H4 (cell line): ENCODE data around the gene CATSPER2. TPM values are rescaled to one million over a fixed set of nuclear protein-coding genes. Genes with fewer than 3 reads are reported as not detected.
"Not testable (repeated sequence)": the region's sequence is repeated elsewhere in the genome, so short reads cannot be mapped to it uniquely, and the experiment has no call there.

ENCODE experiments used
- DNase-seq: peaks from one replicate; pipeline ENCODE4 v3.0.0-alpha.2; 2015; ENCODE audit warnings: low spot score
- total RNA-seq: library from RNA; depleted of rRNA; stranded (reverse); fragments of >200 nt; shearing (Covaris generic); gene quantifications from 2 replicates; pipeline ENCODE4 v1.2.3, GENCODE V29; 2014; rRNA removed

CATSPER2 gene
- total RNA-seq, 1 experiment from 2014 or later = not detected

DNA sequence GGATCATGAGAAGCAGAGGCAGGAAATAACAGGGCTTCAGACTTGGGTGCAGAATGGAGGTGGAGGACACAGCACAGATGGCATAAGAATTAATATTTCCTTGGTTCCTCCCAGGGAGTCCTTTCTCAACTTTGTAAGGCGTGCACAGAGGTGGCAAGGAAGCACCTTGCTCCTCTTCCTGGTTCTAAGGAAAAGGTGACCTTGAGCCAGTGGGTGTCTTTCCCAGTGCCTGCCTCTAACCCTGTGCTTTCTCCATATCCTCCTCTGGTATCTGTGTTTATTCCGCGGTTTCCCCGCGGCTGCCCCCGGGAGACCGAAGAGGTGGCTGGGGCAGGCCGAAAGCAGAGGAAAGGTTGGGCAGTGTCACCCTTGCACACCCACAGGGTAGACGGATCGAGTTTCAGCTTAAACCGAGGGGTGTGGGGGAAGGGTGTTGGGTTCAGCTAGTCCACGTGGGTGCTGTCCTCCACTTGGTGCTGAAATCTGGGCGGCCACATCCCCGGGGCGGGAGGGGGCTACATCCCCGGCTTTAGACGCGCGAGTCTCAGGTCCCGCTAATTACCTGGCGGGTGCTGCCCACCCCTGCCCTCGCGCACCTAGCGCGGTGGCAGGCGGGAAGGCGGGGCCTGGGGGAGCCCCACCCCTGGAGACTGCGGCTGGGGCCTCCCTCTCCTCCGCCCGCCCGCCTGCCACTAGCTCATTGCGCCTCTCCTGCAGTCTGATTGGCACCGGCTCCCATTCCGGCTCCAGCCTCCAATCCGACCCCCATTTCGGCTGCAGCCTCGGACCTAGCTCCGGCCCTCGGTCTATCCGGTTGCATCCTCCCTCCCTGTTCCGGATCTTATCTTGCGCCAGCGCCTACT, 55.1 kb downstream of the CATSPER2 start, which contains the start of gene CKMT1B:
Gene CKMT1B, plus strand, starts transcription at position 700 of the 863 bp plus-strand sequence. CDS start 192 bp downstream, outside the sequence.
- DNase-seq = not testable (repeated sequence)

DNA sequence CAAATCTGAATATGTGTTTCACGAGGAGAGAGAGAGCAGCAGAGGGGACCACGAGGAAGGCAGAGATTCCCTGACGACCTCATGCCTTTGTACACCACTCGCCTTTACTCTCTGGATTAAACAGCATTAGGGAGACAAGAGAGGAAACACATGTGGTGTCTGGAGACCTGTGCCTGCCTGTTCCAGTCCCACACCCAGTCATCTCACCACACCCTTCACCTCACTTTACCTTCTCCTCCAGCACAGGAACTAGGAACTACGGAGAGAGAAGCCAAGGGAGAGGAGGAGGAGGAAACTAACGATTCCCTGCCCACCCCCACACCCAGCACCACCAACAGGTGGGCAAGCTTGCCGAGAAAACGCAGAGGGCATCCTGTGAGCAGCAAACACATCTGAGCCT, 55.8 kb downstream of the CATSPER2 start:
- not testable (repeated sequence) for DNase-seq

DNA sequence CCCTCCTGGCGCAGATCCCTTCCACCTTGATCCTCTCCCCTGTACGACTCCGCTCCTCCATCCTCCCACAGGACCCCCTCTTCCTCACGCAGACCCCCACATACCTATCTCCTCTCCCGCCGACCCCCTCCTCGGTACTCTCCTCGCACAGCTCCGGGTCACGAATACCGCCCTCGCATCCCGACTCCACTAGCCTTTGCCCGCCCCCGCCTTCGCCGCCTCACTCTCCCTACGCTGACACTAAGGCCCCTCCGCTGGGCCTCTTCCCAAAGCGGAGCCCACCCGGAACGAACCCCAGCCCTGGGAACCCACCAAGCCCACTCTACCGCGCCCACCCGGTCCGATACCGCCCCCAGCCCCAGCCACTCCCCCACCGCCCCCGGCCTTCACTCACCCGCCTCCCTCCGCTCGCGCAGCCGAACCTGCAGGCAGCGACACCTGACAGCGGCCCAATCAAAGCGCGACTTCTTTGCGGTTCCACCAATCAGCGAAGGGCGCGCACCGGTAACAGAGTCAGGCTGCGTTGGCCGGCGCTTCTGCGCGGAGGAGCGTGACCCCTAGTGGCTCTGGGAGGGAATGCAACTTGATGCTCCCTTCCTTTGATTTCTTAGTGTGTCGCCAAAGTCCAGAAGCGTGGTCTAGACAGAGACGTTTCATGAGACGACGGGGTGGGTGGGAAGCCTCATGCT, 58.7 kb downstream of the CATSPER2 start, which contains the start of gene PPIP5K1:
Gene PPIP5K1, minus strand, starts transcription at position 431 of the 689 bp plus-strand sequence. CDS start 5,704 bp downstream, outside the sequence.
- not testable (repeated sequence) for DNase-seq

Other genes with a start within 250 kb of the CATSPER2 start
- gene TP53BP1, start 155.7 kb downstream of the CATSPER2 start, total RNA-seq = 32.4 and 32.7 TPM in 2 replicates
- 32.9 and 40.6 TPM in 2 replicates for gene MAP1A, start 131.2 kb downstream of the CATSPER2 start, total RNA-seq
- gene PPIP5K1, start 58.6 kb downstream of the CATSPER2 start, total RNA-seq = 6.0 and 7.7 TPM in 2 replicates
- 0.95 TPM in 1 of 2 replicates, not detected in the other for gene CKMT1B, start 54.8 kb downstream of the CATSPER2 start, total RNA-seq
- 0.08 TPM in 1 of 2 replicates, not detected in the other for gene STRC, start 30.0 kb downstream of the CATSPER2 start, total RNA-seq
- gene CKMT1A, start 45.0 kb upstream of the CATSPER2 start, total RNA-seq = 0.10 and 1.1 TPM in 2 replicates
- gene PDIA3, start 97.6 kb upstream of the CATSPER2 start, total RNA-seq = 187 and 259 TPM in 2 replicates
- 1.3 and 2.2 TPM in 2 replicates for gene ELL3, start 128.1 kb upstream of the CATSPER2 start, total RNA-seq
- gene SERF2, start 143.5 kb upstream of the CATSPER2 start, total RNA-seq = 979 and 1,093 TPM in 2 replicates
- gene SERINC4, start 151.4 kb upstream of the CATSPER2 start, total RNA-seq = not detected in 2 replicates
- 5.5 and 6.5 TPM in 2 replicates for gene HYPK, start 151.8 kb upstream of the CATSPER2 start, total RNA-seq
- 37.9 and 42.2 TPM in 2 replicates for gene MFAP1, start 175.8 kb upstream of the CATSPER2 start, total RNA-seq
- gene WDR76, start 178.2 kb upstream of the CATSPER2 start, total RNA-seq = 41.4 and 43.3 TPM in 2 replicates